HS-5 (cell line): Measurements from ENCODE around the gene GID8.
A peak's percentile ranks its signal among the peaks of the same experiment; 100 is the strongest.

Experiments used
- DNase-seq: peaks from one replicate; pipeline ENCODE4 v3.0.0-alpha.2; 2012; ENCODE audit warnings: low read depth

Gene GID8

GRCh38 chr20:62938105-62938888 lies at the start of gene GID8:
Gene GID8, plus strand, starts transcription at chr20:62938147. Its CDS starts 3,356 bp downstream, at chr20:62941503.
- DNase-seq = no peak

DNA sequence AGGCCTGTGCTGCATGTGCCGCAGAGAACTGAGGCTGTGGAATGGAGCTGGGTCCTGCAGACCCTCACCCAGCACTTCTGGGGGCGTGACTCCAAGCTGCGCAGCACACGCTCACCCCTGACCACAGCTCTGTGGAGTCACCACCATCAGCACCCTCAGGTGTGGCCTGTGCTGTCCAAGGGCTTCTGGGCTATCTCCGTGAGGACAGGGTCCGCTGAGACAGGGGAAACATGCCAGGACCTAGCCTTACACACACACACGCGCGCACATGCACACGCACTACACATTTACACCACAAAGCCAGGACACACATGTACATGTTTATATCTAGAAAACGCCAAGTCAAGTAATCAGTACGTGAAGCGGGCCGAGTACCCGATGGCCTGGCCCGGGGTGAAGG lies 49.5 kb upstream of the GID8 start:
- no peak for DNase-seq

DNA sequence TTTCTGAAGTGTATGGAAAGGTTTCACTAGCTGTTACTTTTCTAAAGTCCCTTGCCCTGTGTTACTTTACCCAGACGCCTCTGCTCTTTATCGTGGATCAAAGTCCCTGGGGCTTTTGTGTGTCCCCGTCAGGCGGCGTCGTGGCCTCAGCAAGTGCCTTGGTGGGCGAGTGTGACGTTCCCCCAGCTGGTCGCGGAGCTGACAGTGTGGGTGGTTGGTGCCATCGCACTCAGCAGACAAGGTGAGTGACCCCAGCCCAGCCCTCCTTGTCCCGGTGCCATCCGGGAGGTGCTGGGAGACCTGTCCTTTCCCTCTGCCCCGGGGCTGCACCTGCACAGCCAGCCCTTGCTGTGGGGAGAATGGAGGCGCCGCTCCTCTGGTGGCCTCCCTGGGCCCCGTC lies 49.0 kb upstream of the GID8 start:
- no peak for DNase-seq

- DNase-seq = no peak
Measured at GRCh38 chr20:62889411-62889810, 48.5 kb upstream of the GID8 start.

DNA sequence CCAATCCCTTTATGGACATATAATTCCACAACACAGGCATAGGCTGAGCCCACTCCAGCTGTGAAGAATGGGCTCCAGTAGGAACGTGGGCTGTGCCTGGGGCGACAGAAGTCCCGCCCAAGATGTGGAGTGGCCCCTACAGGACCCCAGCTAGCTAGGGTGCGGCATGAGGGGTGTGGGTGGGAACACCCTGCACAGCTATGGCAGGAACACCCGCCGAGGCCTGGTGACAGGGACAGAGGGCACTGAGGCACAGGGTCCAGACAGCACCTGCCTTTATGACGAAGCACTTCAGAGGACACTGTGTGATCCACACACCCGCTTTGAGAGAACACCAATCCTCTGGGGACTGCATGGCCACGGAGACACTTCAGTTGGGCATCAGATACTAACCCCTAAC lies 48.1 kb upstream of the GID8 start:
- no peak for DNase-seq

GRCh38 chr20:62890444-62890843 lies 47.5 kb upstream of the GID8 start:
- DNase-seq = no peak

DNA sequence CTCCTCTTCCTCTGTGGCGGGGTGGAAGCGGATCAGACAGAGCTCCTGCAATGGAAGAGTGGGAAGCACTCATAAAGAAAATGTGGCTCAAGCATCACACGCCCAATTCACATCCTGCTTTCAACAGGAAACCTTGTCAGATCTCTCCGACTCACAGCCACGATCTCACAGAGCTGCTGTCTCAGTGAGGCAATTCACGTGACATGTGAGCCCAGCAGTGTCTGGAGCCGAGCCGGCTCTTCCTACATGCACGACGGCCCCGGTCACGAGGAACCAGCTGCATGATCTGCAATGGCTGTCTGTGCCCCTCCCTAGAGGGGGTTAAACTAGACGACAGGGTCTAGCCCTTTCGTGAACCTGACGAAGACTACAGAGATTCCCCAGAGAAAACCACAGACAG lies 46.8 kb upstream of the GID8 start:
- no peak for DNase-seq

DNA sequence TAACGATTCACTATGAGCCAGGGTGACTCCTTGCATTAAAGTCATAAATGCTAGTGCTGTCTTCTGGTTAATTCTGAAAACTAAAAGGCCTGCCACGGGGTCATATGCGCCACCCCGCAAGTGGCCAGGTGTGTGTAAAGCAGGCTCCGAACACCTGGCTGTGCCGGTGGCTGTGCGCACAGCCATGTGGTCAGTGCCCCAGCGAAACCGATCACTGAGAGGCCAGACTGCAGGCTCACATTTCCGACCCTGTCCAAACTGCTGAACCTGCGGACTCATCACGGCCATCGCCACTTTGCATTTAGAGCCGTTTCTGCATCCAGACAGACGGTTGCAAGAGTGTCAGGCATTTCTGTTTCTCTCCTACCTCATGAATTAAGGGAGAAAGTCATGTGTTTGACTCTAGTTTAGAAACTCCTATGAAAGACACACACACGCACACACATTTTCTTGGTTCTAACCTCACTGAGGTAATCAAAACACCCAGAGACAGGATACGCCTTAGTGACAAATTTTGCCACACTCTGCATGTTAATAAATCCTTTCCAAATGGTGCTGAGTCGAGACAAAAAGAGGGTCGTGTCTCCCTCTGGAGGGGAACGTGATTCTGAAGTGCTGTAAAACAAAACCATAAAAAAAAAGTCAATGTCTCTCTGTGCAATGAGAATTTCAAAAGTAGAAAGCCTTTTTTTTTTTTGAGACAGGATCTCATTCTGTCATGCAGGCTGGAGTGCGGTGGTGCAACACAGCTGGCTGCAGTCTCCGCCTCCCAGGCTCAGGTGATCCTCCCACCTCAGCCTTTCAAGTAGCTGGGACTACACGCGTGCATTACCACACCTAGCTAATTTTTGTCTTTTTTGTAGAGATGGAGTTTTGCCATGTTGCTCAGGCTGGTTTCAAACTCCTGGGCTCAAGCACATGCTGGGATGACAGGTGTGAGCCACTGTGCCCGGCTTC lies 45.3 kb upstream of the GID8 start:
- DNase-seq = no peak

DNA sequence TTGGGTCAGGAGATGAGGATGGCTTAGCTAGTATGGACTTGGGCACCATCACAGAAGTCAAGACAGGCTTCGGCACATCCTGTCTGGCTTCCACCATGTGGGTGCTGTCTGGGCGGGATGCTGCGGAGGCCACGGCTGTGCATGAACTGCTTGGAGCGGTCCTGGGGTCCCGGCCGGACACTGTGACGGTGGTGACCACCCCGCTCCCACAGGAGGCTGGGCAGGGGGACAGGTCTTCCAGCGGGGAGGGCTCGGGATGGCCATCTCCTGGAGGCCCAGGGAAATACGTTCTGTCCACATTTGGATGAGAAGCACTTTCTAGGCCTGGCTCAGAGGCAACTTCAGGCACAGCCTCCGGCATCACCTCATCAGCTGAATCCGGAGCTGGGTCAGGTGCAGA lies 44.2 kb upstream of the GID8 start:
- DNase-seq = no peak

DNA sequence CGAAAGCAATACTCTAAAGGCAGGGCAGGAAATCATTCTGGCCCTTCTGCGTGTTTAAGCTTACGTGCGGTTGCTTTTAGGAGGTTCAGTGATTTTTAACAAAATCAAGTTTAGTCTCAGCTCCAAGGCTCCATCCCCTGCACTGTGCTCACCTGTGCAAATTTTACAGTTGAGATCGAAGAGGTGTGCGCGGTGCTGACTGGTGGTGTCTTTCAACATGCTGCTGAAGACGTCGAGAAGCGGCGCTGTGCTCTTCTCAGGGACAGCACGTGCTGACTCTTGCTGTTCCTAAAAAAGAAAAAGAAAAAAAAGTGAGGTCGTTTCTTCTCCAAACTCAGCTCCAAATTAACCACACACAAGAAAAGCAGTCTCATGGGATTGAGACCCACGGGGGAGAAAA lies 43.7 kb upstream of the GID8 start:
- no peak for DNase-seq

DNA sequence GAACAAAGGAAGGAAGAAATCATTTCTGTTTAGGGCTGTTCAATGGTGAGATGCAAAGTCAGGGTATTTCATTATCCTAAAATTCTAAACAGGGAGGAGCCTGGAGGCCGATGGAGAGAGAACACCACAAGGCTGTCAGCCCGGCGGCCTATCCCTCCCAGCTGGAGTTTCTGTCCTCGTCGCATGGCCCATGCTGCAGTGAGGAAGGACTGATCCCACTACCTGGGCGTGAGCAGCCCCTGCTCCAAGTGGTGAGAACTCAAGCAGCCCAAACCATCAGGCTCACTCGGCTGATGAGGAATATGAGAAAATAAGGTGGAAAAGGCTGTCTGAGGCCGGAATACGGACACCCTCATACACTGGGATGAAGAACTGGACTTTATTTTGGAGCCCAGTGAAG lies 42.4 kb upstream of the GID8 start:
- DNase-seq = no peak

DNA sequence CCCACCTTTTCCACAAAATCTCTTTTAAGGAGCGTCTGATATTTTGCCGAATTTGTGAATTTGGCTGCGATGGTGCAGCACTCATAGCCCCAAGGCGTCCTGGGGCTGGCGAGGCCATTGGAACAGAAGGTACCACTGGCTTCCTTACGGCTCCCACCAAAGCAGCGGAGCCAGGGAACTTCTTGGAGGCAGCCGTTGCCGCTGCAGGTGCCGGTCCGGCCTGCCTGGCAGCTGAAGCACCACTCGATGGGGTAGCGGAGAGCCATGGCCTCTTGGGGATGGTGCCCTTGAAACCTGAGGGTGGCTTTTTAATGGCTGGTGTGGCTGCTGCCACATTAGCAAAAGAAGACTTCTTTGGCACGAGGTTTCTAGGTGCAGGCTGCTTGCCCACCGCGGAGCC lies 41.4 kb upstream of the GID8 start:
- DNase-seq = no peak

- DNase-seq = no peak
Measured at GRCh38 chr20:62897666-62898065, 40.3 kb upstream of the GID8 start.

DNA sequence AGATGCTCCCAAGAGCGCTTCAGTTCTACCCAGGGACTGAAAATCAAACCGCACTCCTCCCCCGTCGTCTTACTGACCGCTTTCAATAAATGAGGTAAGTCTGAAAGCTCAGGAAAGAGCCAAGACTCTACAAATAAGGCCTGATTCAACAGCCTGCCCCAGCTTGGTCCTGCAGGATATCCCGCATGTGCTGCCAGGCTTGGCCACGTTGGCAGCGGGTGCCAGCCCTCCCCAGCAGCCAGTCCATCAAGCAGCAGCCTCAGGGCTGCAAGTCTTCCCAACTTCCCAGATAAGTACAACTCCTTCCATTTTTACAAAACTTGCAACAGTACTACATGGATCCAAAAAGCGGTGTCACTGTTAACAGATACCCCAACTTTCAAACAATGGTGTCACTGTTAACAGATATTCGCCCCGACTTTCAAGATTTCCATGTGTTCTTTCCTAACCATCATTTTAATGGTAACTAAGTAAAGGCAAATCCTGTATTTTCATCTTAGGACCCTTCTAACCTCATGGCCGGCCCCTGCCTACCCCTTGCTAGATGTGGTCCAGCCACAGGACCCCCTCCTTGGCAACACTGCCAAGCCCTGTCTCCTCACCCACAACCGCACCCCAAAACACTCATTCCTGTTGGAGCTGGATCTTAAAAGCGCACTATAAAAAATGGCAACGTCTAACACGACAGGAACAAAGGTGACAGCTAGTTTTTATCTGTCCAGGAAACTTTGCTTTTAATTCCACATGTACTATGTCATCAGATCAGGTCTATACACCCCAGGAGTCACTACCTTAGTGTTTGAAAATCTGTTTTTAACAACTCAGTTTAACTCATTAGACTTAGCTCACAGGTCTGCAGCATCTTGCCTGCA lies 39.6 kb upstream of the GID8 start:
- DNase-seq = no peak

GRCh38 chr20:62898970-62899632 lies 38.8 kb upstream of the GID8 start:
- DNase-seq = no peak

DNA sequence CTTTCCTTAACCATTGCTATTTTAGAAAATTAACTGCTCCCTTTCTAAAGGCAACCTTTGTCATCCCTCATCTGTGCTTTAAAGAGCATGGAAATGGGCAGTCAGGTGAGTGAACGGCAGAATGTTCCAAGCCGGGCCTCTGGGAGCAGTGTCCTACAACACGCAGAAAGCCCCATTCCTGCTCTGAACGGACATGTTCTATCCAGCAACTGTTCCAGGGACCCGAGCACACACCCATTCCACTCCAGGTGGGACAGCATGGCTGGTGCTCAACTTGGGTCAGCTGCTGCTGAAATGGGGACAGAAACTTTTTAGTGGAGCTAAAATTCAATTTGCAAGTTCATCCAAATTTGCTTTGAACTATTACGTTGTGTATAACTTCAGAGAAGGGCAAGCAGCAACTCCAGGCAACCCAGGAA lies 38.3 kb upstream of the GID8 start:
- no peak for DNase-seq

- peak; percentile 22 for DNase-seq
Measured at GRCh38 chr20:62900052-62900691, 37.8 kb upstream of the GID8 start.

- DNase-seq = no peak
Measured at GRCh38 chr20:62900692-62901584, 37.0 kb upstream of the GID8 start.

DNA sequence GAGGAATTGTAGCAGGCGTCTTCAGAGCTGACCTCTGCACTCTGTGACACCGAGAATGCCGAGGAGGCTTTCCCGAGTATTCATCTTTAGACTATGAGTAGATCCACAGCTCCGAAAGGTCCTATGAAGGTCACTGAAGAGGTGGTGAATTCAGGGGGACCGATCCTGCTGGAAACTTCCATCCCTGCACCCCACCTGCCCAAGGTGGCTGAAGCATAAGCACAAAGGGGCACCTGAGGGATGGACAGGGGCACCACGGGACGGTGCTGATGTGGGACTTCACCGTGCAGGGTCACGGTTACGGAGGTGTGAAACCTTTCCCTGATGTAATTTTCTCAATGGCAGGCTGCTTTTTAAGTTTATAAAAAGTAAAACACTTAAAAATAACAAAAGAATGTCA lies 36.1 kb upstream of the GID8 start:
- no peak for DNase-seq
